GM19468 (cell line): ENCODE data around the gene HYDIN.

Experiments
- ATAC-seq: cut with Tn5 transposase; IDR thresholded peaks from one replicate; pipeline ENCODE4 v1.9.1; 2021; ENCODE audit warnings: mild to moderate bottlenecking, moderate library complexity, moderate number of reproducible peaks; ENCODE audit not compliant: unreplicated experiment; ENCODE audit errors: extremely low read depth

HYDIN gene

GRCh38 chr16:70770626-70771552 is 459.6 kb downstream of the HYDIN start:
- ATAC-seq = no peak

DNA sequence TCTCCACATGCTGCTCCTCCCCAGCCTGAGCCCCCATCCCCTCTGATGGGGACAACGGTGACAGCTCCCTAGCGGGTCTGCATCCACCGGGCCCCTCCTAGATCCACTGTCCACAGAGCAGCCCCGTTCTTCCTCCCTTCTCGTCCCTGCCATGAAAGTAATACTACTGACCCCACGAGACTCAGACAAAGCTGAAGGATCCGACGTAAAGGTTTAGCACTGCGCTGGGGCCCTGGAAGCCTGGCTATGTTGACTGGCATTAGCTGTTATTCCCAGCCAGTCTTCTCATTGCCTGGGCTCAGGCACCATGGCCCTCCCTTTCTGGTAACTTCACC is 460.3 kb downstream of the HYDIN start:
- ATAC-seq = no peak

- ATAC-seq = no peak
Measured at GRCh38 chr16:70769761-70770160, 460.8 kb downstream of the HYDIN start.

- ATAC-seq = no peak
Measured at GRCh38 chr16:70769131-70769530, 461.4 kb downstream of the HYDIN start.

GRCh38 chr16:70768203-70768580 is 462.3 kb downstream of the HYDIN start:
- no peak for ATAC-seq

DNA sequence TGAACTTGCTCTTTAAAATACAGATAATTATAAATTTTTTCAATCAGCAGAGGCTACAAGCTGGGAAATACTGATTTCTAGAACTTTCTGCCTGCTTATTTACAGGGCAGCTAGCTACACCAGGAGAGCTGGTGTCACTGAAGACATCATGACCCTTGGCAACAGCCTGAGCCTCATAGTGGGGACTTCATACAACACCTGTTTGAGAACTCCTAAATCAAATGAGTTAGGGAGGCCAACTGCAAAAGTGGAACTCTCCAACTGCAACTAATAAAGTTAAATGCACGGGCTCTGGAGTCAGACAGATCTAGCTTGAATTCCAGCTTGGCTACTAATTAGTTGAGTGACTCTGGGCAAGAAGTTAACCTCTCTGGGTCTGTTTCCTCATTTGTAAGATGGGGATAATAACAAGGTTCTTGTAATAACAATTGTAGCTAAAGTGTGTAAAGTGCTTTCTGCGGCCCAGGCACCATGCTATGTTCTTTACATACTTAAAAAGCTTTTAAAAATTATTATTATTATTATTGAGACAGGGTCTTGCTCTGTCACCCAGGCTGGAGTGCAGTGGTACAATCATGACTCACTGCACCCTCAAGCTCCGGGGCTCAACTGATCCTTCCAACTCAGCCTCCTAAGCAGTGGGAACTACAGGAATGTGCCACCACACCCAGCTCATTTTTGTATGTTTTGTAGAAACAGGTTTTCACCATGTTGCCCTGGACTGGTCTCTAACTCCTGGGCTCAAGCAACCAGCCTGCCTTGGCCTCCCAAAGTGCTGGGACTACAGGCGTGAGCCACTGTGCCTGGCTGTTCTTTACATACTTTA is 462.9 kb downstream of the HYDIN start:
- ATAC-seq = no peak

- ATAC-seq = no peak
Measured at GRCh38 chr16:70766658-70767057, 463.9 kb downstream of the HYDIN start.

GRCh38 chr16:70766176-70766575 is 464.3 kb downstream of the HYDIN start:
- no peak for ATAC-seq

- ATAC-seq = no peak
Measured at GRCh38 chr16:70765491-70765890, 465.0 kb downstream of the HYDIN start.

DNA sequence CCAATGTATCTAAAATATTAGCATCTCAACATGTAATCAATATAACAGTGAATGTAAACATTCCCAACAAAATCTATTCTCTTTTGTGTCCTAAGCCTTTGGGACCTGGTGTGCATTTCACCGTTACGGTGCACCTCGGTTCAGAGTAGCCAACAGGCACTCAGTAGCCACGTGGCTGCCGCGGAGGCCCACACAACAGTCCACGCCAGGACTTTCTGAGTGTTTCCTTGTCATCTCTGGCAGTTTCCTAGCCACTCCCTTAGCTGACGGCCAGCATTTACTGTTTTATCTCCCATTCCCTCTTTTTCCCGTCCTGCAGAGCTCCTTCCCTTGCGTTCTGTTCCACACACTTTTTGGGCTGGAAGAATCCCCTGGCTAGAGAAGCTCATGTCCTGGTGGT is 465.9 kb downstream of the HYDIN start:
- ATAC-seq = no peak

DNA sequence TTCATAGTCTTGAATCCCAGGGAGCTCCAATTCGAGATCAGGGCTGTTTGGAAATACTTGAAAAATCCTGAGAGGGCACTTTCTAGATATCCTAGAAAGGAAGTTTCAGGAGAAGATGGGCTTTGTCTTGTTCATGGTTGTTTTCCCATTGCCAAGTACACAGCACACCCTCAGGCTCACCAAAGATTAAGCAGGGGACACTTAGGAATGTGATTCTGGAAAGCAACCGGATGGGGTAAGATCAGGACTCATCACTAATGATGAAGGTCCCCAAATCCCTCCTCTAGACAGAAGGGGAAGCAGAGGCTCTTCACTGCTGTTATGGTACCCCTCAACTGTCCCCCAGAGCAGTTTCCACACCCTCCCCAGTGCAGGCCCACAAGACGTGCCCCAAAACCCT is 470.3 kb downstream of the HYDIN start:
- ATAC-seq = no peak

GRCh38 chr16:70759666-70760065 is 470.9 kb downstream of the HYDIN start:
- ATAC-seq = no peak

DNA sequence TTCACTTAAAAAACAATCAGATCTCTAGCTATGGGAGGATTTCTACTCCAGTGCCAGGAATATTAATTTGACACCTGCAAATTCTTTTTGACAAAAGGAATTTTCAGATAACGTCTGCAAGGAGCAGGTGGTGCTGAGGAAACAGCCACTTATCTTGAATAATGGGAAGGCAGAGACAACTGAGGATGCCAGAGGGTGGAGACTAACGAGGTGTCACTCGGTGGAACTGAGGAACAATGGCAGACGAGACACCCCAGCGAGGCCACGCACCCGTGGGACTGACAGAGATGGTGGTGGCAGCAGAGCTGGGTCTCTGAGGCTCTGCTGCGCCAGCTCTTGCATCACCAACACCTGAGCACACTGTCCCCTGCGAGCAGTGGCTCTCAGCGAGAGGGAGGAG is 471.7 kb downstream of the HYDIN start:
- no peak for ATAC-seq
